GM12875 (cell line): Measurements from ENCODE around the gene ATP8B1.

ENCODE experiments used
- H3K4me3 ChIP-seq: one replicate; pipeline ENCODE4 v1.5.1; 2011; ENCODE audit warnings: low read depth, low read length, control low read depth
- CTCF ChIP-seq: IDR thresholded peaks from 2 replicates; pipeline ENCODE4 v1.5.1; 2011; ENCODE audit warnings: low read depth, mild to moderate bottlenecking, control low read depth, inconsistent platforms, low read length, moderate library complexity, borderline replicate concordance; ENCODE audit not compliant: insufficient read depth

The ATP8B1 gene

GRCh38 chr18:57691363-57691762, 111.8 kb downstream of the ATP8B1 start:
- no peak for TF ChIP-seq CTCF

GRCh38 chr18:57687970-57688369, 115.1 kb downstream of the ATP8B1 start:
- TF ChIP-seq CTCF: no peak
- no peak overlapping the region for H3K4me3 ChIP-seq

More at GRCh38 chr18:57691363-57691762, 111.8 kb downstream of the ATP8B1 start:
- H3K4me3 ChIP-seq: no peak overlapping the region

GRCh38 chr18:57683470-57683869, 119.6 kb downstream of the ATP8B1 start:
- no peak overlapping the region for H3K4me3 ChIP-seq
- no peak for TF ChIP-seq CTCF

GRCh38 chr18:57677262-57678211, 125.6 kb downstream of the ATP8B1 start:
- TF ChIP-seq CTCF: no peak
- no peak overlapping the region for H3K4me3 ChIP-seq

GRCh38 chr18:57674891-57675290, 128.2 kb downstream of the ATP8B1 start:
- TF ChIP-seq CTCF: no peak
- H3K4me3 ChIP-seq: no peak overlapping the region

DNA sequence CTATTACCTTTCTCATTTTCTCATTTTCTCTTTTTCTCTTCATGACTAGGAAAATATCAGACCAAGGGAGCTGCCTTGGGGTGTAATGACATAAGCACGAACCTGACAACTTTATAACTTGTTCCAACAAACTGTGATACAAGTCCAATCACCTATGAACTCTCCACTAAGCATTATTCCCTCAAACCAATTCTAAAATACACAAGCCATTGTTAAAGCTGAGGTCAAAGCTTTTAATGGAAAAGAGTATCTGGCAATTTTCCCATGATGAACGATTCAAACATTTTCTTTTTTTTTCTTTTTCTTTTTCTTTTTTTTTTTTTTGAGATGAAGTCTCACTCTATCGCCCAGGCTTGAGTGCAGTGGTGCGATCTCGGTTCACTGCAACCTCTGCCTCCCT, 133.1 kb downstream of the ATP8B1 start:
- no peak overlapping the region for H3K4me3 ChIP-seq
- no peak for TF ChIP-seq CTCF

- H3K4me3 ChIP-seq: no peak overlapping the region
- TF ChIP-seq CTCF: no peak
Observed at GRCh38 chr18:57668021-57668420, 135.1 kb downstream of the ATP8B1 start.
